OCI-LY7 (cell line): ENCODE data around the gene PPP1CA. TPM values are rescaled to one million over a fixed set of nuclear protein-coding genes. Genes with fewer than 3 reads are reported as not detected.

ENCODE experiments used
- BruUV-seq: library from RNA; stranded (reverse); fragments of 400-500 nt; replicated peaks from 2 replicates; lab custom pipeline; 2021; lab: Mats Ljungman, UMichigan
- CTCF ChIA-PET: fragments of 300-600 bp; sonication (Branson Sonifier 250); formaldehyde crosslinking; loops from one replicate; lab custom pipeline; 2022; ENCODE audit warnings: antibody characterized with exemption; ENCODE audit not compliant: unreplicated experiment; lab: Charles Lee
- POLR2A ChIA-PET: fragments of 300-600 bp; sonication (Branson Sonifier 250); formaldehyde crosslinking; loops from one replicate; lab custom pipeline; 2022; ENCODE audit warnings: antibody characterized with exemption; lab: Charles Lee
- DNase-seq: peaks from one replicate; pipeline ENCODE4 v3.0.0-alpha.2; 2015; ENCODE audit warnings: low spot score
- H2AFZ ChIP-seq: fragments of 200-600 bp; sonication (generic), shearing (Covaris generic); 2 replicates; pipeline ENCODE4 v1.6.1; 2014; ENCODE audit warnings: mild to moderate bottlenecking, antibody characterized with exemption, low read length, moderate library complexity
- H3K27ac ChIP-seq: fragments of 200-600 bp; sonication (generic); 2 replicates; pipeline ENCODE4 v1.5.1; 2014; ENCODE audit warnings: mixed run types, low read depth, mild to moderate bottlenecking, moderate library complexity, low read length, inconsistent platforms; ENCODE audit not compliant: poor library complexity, severe bottlenecking
- H3K36me3 ChIP-seq: fragments of 200-600 bp; sonication (generic); 2 replicates; pipeline ENCODE4 v1.6.1; 2014; ENCODE audit warnings: mild to moderate bottlenecking, antibody characterized with exemption, low read length, moderate library complexity, mixed read lengths; ENCODE audit not compliant: insufficient read depth
- H3K4me1 ChIP-seq: fragments of 200-600 bp; sonication (generic); 2 replicates; pipeline ENCODE4 v1.5.1; 2014; ENCODE audit warnings: mild to moderate bottlenecking, low read length; ENCODE audit not compliant: insufficient read depth, poor library complexity, severe bottlenecking
- H3K4me2 ChIP-seq: fragments of 200-600 bp; sonication (generic); 2 replicates; pipeline ENCODE4 v1.6.1; 2014; ENCODE audit warnings: mild to moderate bottlenecking, low read length
- H3K4me3 ChIP-seq: fragments of 200-600 bp; sonication (generic); 2 replicates; pipeline ENCODE4 v1.5.1; 2014; ENCODE audit warnings: mild to moderate bottlenecking, low read depth, low read length; ENCODE audit not compliant: poor library complexity, severe bottlenecking
- H3K79me2 ChIP-seq: fragments of 200-600 bp; sonication (generic); 2 replicates; pipeline ENCODE4 v1.6.1; 2016; ENCODE audit warnings: low read depth, mild to moderate bottlenecking, low read length, moderate library complexity, mixed read lengths; ENCODE audit not compliant: insufficient read depth
- H3K9me2 ChIP-seq: fragments of 200-600 bp; sonication (generic); 2 replicates; pipeline ENCODE4 v1.6.1; 2016; ENCODE audit warnings: mild to moderate bottlenecking, low read length, mixed read lengths; ENCODE audit not compliant: insufficient read depth
- H3K9me3 ChIP-seq: fragments of 200-600 bp; sonication (generic); 2 replicates; pipeline ENCODE4 v1.6.1; 2014; ENCODE audit warnings: mild to moderate bottlenecking, mixed run types, low read length, mixed read lengths
- H4K20me1 ChIP-seq: fragments of 200-600 bp; sonication (generic); 2 replicates; pipeline ENCODE4 v1.6.1; 2014; ENCODE audit warnings: mild to moderate bottlenecking, antibody characterized with exemption, low read length, moderate library complexity, mixed read lengths; ENCODE audit not compliant: insufficient read depth
- CTCF ChIP-seq: fragments of 200-600 bp; sonication (generic); conservative IDR thresholded peaks from 2 replicates; pipeline ENCODE4 v1.5.1; 2014; ENCODE audit warnings: mild to moderate bottlenecking, antibody characterized with exemption, low read length, moderate library complexity, mixed read lengths
- EZH2phosphoT487 ChIP-seq: fragments of 200-600 bp; sonication (generic); IDR thresholded peaks from 2 replicates; pipeline ENCODE4 v1.6.1; 2018; ENCODE audit warnings: low read depth, borderline replicate concordance, mild to moderate bottlenecking, mixed run types, antibody characterized with exemption, low read length, moderate library complexity, mixed read lengths
- intact Hi-C: fragments of 100-400 bp; cut with micrococcal nuclease; formaldehyde crosslinking; loops from one replicate; pipeline ENCODE4 v1.10.0; 2022; ENCODE audit not compliant: unreplicated experiment
- total RNA-seq, 2 experiments: library from RNA; depleted of rRNA in 1 of 2; stranded (reverse); fragments of >200 nt in 1 of 2; shearing (Covaris generic) in 1 of 2; gene quantifications; 2 replicates each; pipeline ENCODE4 v1.2.3, GENCODE V29; 2014 to 2022

PPP1CA gene
- total RNA-seq, 2 experiments from 2014 or later = 210 to 311 TPM

- TF ChIP-seq CTCF (no peak), EZH2phosphoT487 (no peak)
- DNase-seq = no peak
- BruUV-seq = no TSS peak
- Histone ChIP-seq H4K20me1 (no peaks in the 10 kb centered on the region), H3K27ac (no peak overlapping the region), H3K9me2 (no peaks in the 10 kb centered on the region), H3K4me1 (peaks cover 67% of the 10 kb centered on the region), H3K9me3 (no peaks in the 10 kb centered on the region), H3K4me2 (peak overlapping the region; percentile 31), H3K4me3 (no peak overlapping the region), H3K79me2 (no peaks in the 10 kb centered on the region), H3K36me3 (no peaks in the 10 kb centered on the region), H2AFZ (no peak overlapping the region)
- intact Hi-C loops = no loop called here
- ChIA-PET CTCF (no interaction called here), POLR2A (no interaction called here)
These were observed 15.0 kb upstream of the PPP1CA start for GRCh38 chr11:67416416-67417335.

DNA sequence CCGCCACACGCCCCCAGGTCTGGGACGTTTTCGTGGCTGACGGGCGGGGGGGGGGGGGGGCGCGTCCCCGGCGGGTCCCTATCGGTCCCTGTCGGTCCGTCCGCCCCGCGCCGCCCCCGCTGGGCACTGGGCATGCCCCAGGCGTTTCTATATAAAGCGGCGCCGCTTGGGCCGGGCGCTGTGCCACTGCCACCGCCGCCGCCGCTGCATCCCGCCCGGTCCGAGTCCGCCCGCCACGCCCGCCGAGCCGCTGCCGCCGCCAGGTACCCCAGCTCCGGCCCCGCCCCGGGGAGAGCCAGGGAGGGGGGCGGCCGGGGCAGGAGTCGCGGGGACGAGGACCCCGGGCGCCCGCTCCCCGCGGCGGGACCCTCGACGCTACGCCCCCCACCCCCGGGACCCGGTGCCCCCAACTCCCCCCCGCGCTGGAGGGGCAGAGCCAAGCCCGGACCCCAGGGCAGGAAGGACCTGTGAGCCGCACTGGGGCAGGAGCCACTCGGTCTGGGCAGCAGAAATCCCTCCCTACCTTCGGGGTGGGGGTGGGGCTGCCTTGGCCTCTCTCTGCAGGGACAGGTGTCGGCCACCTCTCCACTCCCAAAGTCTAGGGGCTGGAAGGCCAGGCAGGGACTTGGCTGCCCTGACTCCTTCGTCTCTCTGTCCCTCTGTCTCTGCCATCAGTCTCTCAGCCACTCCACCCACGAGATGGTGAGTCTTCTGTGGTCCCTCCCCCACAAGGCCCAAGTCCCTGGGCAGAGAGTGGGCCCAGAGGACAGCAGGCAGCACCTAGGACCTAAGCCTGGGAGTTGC is 14.0 kb upstream of the PPP1CA start, which contains the start of gene CARNS1:
TSS of gene CARNS1 (plus strand) at position 178 of the 804 bp plus-strand sequence. CDS start at position 700, 522 bp downstream.
- Histone ChIP-seq H3K79me2 (no peaks in the 10 kb centered on the region), H3K36me3 (peaks cover 3% of the 10 kb centered on the region), H2AFZ (no peak within 1 kb of the TSS), H3K4me1 (peaks cover 70% of the 10 kb centered on the region), H3K4me2 (peak within 1 kb of the TSS; percentile 31; the same call in 1 of the 2 replicates), H3K4me3 (no peak within 1 kb of the TSS), H3K27ac (no peak within 1 kb of the TSS), H3K9me2 (no peaks in the 10 kb centered on the region), H3K9me3 (no peaks in the 10 kb centered on the region), H4K20me1 (no peaks in the 10 kb centered on the region)
- BruUV-seq = no TSS peak
- intact Hi-C loops = no loop called here
- ChIA-PET POLR2A (no interaction called here), CTCF (no interaction called here)
- DNase-seq = no peak
- TF ChIP-seq EZH2phosphoT487 (no peak), CTCF (no peak)
